Fibroblast of gingiva (primary cell): ENCODE measurements around the gene LAMB4.

Experiments used
- DNase-seq: peaks from one replicate; pipeline ENCODE4 v3.0.0-alpha.2; 2011; ENCODE audit warnings: low read depth

LAMB4 gene

DNA sequence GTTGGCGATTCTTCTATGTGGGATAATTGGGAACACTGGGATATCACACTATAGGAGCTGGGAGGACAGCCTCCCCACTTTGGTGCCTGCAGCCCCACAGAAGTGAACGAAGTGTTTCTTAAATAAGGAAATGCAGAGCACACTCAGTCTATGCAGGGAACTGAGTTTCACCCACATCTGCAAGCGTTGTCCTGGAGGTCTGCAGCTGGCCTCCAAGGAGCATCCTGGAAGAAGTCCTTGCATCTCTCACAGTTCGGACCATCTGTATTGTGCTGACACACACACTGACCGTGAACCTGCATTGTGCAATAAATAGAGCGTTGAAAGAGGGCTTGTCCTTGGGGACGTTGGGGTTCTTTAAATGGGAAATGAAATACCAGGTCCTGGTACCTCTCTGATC, 25.8 kb downstream of the LAMB4 start:
- no peak for DNase-seq

DNA sequence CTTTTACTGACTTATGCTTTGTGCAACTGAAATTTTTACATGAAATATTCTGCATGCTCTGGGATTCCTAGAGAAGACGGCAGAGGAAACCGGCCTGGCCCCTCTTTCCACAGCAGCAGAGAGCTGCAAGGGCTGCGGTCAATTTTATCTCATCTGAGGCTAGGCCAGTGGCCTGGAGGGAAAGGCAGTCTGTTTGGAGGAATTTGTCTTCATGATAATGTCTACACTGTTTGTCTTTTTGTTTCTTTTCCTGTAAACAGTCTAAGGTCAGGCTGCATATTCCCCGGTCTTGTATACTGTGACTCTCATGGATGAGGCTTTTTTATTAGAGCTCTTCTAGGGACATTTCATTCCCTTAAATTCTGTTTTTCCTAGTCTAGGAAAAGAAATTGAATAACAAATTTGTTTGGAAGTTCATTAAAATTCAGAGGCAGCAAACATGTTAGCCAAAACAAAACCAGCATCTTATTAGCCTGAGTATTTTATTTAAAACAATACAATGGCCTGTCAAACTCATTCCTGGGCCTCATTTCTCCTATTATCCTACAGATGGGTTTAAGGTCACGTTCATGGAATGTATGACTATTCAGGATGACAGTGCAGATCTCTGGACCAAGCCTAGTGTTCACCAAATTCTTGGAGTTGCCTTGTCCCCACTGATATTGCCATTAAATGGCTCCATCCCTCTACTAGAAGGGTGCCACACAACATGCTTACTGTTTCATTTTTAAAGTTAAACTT, 26.4 kb downstream of the LAMB4 start:
- DNase-seq, result peak; percentile 39

DNA sequence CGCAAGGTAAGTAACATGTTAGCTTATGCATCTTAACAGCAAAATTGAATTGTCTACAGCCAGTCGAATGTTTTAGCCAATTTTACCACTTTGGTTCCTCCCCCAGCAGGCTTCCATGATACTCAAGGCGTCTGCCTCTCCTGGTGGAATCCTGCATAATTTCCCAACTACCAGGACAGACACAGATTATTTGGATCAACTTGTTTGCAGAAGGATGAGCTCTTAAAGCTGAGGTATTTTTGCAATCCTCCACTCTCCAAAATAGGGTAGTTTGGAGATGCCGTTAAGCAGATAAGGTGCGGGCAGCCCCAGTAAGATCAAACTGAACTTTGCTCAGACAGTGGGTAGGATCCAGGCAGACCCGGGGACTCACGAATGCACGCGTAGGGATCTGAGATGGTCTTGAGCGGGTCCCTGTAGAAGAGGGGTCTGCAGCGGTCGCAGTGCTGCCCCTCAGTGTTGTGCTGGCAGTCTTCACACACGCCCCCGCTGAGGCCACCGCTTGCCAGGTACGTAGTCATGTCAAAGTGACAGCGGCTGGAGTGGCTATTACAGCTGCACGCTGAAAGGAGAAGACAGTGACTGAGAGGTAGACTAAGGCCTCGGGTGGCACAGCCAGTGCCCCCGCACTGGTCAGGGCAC, 27.4 kb downstream of the LAMB4 start:
- no peak for DNase-seq

DNA sequence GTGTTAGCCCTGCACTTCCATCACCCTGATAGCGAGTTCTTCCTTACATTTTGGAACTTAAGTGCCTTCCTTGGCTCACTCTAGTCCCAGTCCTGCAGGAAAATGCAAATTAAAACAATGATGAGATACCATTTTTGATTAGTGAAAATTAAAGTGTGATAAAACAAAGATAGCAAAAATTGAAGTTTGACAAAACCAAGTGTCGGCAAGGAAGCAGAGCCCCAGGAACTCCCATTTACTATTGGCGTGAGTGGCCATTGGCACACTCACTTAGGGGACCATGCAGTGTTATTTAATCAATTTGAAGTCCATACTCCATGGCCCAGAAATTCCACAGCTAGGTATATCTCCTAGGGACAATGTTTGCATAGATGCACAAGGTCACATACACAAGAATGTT, 28.4 kb downstream of the LAMB4 start:
- no peak for DNase-seq

DNA sequence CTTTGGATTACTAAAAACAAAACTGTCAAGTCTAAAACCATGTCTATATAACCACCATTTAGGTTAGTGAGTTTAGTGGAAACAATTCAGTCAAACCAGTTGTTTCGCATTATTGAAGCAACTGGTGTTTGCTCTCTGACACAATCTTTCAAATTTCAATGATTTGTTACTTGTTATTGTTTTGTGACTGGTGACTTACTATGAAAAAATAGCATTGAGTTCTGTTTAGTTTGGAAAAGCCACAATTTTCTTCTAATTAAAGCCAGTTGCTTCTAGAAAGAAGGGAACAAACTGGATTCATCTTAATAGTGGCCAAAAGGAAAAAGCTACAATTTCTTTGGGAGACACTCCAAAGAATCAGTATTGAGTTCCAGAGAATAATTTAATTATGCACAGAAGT, 30.4 kb downstream of the LAMB4 start:
- peak; percentile 79 for DNase-seq

DNA sequence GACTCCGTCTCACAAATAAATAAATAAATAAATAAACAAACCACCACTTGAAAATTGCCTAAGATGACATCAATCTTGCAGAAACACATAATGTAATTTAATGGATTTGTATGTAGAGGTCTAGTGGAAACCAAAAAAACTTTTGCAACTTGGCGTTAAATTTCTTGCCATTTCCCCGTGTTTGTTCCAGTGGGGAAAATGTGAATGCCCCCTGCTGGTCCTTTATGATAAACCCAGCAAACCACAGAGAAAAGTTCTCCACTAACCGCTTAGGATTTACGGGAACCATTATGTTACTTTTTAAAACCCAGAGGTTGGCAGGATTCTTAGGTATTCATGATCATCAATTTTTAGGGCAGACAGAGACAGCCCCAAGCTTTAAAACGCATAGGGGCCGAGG, 32.5 kb downstream of the LAMB4 start:
- DNase-seq, result no peak

DNA sequence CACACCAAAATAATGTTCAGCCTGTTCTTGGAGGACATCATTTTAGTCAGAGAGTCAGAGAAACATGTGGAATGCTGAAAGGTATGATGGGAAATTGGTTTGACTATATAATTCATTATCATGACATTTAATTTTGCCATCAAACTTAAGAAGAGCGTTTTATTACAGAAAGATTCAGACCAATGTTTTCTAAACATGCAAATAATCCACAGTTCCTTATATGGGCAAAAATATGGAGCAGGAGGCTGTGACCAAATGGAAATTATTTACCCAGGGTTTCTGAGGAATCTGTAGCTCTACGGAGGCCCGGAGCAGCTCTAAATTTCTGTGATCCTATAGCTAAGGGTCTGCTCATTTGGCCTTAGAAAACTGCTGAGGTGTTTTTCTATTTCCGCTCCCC, 33.2 kb downstream of the LAMB4 start:
- DNase-seq, result no peak

DNA sequence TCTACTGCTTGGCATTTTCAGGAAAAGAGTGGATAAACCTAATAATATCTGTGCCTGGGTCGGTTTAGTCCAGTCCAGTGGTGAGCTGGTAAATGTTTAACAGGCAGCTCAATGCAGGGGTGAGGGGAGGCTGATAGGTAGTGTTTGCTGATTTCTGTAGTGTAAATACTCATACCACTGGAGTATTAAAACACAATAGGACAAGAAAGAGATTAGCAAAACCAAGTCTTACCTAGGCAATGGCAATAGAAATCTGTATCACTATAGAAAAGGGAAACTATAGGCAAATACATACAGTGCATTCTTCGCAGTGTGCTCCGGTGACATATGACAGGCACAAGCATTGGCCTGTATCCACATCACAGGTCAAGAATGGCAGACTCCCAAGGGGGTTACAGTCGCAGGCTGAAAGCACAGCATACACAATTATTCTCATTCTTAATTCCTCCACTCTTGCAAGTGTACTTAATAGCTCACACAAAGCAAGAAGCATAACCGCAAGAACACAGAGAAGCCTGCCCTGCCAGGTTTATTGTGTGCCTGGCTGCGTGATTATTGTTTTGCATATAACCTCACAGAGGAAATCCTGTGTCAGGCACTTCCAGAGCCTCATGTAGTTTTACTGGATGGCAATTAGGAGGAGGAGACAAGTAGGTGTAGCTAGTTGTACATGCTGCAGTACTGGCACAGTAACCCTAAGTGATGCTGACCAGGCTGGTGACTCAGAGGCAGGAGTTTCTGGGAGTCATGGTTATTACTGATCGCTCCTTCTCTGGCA, 35.0 kb downstream of the LAMB4 start:
- DNase-seq, result peak; percentile 90

DNA sequence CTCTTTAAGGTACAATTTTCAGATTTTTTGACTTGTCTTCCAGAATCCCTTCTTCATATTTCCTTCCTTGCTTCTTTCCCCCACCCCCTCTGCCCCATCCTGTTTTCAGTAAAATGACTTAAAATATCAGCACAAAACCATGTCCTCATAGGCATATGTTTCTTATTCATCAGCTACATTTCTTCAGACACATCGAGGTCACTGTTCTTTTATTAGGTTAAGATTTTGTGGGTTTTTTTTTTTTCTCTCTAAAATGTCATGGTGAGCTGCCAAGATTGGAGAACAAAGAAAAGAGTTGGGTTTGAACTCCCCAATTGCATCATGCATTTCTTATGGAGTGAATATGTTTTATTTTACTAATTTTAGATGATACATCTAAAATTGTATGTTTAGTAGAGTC, 35.8 kb downstream of the LAMB4 start:
- DNase-seq, result peak; percentile 93

DNA sequence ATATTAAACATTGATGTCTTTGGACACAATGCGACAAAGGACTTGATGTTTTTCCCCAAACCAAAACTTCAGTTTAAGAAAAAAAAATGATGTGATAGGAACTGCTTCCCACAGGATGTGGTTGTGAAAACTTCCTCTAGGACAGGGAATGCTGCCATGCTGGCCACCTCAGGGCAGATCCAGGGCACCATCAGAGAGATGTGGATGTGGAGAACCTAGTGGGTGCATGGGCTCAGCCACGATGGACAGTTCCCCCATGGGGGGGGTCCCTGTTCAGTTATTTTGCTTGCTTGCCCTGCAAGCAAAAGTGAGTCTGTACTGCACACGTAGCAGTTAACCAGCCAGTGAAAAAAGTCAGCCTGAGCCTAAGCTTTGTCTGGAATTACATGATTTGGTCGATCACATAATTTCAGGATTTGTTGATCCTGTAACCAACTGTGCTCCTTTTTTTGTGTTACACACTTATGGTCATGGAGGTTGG, 36.3 kb downstream of the LAMB4 start:
- DNase-seq, result peak; percentile 36

DNA sequence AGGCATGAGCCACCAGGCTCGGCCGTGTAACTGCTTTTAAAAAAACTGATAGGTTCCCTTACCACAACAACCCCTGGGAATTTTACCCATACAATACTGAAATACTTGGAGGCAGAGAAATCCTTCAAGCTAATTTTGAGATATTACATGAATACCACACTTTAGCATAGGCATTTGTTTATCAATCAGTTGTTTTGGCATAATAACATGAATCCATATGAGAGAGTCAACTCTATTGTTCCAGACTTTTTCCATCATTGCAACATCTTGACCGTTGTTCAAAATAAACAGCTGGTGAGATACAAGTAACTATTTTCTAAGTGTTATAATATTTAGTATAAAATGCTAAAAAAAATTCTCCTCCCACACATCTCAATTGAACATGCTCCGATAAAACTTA, 36.8 kb downstream of the LAMB4 start:
- DNase-seq, result peak; percentile 85

DNA sequence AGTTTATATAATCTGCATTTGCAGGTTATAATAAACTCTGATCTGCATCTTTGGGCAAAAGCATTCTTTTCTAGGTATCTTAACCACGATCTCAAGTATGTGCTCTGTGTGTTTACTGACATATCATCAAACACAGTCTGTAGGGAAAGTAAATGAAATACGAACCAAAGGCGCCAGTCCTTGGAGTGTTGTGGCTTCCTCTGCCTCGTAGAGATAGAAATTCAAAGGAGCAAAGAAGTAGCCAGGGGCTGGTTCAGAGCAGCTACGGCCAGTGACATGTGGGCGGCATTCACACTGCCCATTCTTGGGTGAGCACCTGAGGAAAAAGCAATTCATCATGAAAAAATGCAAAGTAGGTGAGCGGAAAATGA, 38.7 kb downstream of the LAMB4 start:
- no peak for DNase-seq

DNA sequence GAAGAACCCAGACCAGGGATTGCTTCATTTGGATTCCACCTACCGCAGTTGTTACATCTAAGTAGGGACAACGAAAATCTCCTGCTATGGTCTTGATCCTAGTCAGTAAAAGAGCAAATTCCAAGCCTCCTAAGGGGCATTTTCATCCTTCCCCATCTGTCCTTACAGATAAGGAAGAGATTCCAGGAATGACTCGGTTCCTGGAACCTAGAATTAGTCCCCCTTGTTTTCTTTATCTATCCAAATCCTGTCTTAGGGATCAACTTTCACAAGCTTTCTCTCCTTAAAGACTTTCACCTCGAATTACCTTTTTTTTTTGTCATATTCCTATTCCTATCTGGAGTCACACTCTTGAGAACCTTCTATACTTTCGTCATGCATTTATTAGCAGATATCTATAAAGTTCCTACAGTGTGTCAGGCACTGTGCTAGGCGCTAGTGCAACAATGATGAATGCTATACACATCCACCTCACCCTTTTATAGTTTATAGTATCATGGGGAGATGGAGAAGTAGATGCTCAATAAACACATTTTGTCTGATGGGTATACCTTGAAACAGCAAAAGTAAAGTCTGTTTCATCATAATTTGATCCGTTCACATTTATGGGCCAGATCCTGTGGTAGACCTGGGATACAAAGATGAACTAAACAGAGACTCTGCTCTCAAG, 39.2 kb downstream of the LAMB4 start:
- no peak for DNase-seq

DNA sequence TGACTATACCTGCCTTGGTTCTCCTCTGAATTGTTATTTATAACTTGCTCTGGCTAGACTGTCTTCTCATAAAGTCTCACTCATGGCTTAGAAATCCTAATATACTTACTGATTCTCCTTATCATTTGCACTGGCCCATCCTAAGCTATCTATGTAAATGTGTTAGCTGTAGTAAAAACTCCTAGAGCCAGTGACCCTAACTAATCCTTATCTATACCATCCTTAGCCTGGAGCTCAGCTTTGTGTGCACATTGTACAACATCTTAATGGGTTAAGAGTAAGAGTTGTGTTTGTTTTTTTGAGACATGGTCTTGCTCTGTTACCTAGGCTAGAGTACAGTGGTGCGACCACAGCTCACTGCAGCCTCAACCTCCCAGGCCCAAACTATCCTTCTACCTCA, 40.8 kb downstream of the LAMB4 start:
- no peak for DNase-seq

DNA sequence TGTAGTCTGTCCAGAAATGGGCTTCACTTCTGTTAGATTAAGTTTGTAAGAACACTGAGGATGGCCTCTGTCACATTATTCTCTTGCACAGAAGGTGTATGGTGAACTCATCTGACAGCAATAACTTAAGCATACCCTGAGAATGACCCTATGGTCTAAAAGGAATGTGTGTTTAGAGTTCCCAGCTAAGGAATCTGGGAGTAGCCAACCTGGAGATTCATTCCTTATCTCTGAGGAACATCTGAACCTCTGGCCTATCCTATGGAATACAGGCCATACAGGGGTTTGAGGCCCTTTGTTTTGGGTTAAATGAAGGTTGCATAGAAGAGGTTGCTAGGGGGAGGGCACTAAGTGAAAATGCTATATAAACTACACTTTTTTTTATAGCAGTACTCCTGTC, 41.4 kb downstream of the LAMB4 start:
- no peak for DNase-seq

DNA sequence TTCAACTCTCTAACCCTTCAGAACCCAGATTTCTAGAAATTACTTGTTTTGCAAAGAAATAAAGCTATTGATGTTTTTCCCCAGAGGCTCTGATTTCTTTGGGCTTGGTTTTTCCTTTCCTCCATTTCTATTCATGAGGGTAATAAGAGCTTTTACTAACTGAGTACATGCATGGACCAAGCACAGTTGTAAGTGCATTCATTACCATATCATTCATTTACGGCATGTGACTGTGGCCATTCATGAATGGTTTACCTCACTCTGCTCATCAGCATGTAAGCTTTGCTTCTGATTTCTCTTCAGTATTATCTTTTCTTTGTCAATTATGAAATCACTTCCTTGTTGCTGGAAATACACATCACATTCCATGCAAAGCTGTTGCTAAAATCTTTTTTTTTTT, 42.4 kb downstream of the LAMB4 start:
- DNase-seq, result no peak

DNA sequence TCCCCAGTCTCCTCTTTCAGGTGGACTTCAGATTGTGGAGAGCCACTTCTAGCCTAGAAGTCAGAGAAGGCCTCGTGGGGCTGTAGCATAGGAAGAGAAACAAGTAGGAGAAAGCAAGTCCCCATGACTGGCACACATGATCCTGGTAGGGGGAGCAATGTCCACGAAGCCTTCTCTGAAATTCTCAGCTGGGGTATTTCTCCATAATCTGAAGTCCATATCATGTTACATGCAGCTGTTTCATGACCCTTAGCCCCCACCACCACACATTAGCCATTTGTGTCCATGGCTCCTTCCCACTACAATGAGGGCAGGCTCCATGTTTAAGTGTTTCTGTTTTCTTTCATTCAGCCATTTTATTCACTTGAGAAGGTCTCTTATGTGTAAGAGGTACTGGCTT, 43.2 kb downstream of the LAMB4 start:
- DNase-seq, result no peak

DNA sequence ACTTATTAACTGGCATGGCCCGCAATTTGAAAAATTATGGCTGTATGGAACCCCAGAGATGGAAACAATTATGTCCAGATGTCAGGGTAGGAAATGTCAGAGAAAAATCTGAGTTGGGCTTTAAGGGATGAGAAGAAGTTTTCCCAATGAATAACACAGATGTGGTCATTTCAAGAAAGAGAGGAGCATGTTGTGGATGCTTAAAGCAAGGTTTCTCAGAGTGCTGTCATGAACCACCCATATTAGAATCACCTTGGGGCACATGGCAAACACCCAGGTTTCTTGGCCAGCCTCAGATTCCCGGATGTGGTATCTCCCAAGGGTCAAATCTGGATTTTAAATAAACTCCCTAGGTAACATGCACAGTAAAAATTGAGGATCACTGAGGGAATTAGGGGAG, 43.6 kb downstream of the LAMB4 start:
- DNase-seq, result no peak

DNA sequence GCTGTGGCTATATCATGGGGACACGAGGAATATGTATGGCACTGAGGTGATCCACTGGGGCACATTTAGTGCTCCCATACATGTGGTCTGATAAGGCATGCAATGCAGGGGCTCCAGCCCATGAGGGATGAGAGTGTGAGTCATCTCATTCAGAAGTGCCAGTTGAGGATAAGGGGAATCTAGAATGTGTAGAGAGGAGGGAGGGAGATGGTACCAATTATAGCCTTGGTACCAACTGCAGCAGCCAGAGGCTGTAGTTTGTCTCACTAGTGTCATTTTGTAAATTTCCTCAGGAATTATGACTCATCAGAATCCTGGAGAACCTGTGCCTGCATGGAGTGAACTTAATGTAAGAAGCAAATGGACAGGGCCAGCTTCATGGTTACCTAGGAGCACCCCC, 46.2 kb downstream of the LAMB4 start:
- DNase-seq, result no peak

DNA sequence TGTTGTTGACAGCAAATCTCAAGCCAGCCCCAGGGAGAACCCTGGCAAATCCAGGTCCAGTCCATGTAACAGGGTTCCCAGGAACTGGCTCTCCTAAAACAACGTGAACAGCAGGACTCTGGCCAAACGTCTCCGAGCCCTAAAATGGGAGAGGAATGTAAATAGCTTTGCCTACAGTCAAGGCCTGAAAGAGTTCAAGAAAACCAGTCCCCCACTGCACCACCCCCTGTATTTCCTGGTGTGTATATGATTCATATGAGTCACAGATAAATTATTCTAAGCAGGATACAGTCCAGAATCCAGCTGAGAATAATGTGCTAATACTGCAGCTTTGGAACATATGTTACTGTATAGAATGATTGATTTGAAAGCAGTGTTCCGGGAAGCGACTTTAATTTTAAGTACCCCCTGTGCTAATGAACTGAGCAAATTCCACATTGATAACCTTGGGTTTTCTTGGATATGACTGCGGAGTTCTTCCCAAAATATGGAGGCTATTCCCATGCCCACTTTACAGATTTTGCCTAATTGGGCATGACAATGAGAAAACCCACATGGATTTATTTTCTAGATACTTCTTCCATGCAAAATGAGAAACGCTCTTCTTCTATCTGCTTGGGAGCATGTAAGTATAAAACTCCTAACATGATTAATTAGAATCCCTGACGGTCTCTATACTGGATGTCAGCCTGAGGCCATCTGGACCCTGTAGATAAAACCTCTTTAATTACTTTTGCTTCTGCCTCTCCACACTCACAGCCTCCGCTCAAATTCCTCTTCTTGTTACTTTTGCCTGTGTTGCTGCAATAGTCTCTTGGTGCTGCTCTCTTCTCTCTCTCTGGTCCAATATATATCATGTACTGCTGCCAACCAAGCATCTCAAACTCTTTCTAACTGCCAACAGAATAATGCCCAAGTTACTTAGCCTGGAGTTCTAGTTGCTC, 50.2 kb downstream of the LAMB4 start:
- DNase-seq, result peak; percentile 79

DNA sequence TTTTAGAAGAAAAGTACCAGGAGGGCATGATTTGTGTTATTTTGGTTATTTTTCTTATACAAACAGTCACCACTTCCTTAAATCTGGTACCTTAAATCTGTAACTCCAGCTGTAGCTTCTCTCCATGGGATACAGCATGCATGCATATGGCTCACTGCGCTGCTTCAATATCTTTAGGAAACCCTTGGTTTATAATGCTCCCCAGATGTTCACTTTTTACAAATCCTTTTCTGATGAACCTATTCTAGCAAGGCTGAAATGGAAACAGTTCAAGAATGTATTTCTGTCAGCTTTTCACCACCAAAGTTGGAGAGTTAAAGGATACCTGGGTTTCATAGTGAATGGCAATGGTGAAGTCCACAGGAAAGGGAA, 50.9 kb downstream of the LAMB4 start:
- DNase-seq, result no peak

DNA sequence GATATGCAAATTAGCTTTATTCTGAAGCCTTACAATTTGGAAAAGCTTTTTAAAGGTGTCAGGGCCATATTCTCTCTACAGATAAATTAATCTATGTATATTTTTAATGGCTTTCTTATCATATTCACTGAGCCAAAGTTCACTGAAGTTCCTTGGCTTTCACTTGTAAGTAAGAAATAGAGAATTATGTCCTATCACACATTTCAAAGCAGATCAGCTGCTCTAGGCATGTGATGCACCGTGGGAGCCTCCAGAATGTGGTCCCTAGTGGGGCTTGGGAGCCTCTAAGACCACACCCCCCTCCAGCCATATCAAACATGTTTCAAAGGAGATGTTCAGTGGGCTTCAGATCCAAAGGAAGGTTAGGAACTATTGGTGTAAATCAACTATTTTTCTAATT, 51.5 kb downstream of the LAMB4 start:
- DNase-seq, result no peak
